AG09309 (cell line): ENCODE results near the gene TMEM164.

ENCODE experiments used
- DNase-seq: peaks from one replicate; pipeline ENCODE4 v3.0.0-alpha.2; 2010; ENCODE audit warnings: low read depth
- H3K4me3 ChIP-seq: 2 replicates; pipeline ENCODE4 v1.5.1; 2011; ENCODE audit warnings: mild to moderate bottlenecking, low read depth, low read length, moderate library complexity; ENCODE audit not compliant: control insufficient read depth
- CTCF ChIP-seq: IDR thresholded peaks from 2 replicates; pipeline ENCODE4 v1.5.1; 2011; ENCODE audit warnings: mild to moderate bottlenecking, low read depth, low read length, inconsistent platforms; ENCODE audit not compliant: insufficient read depth, control insufficient read depth; ENCODE audit errors: missing control alignments

TMEM164 gene

GRCh38 chrX:110173192-110174175, 170.6 kb downstream of the TMEM164 start:
- no peak overlapping the region for H3K4me3 ChIP-seq
- no peak for DNase-seq

GRCh38 chrX:110175146-110175545, 172.2 kb downstream of the TMEM164 start:
- no peak for DNase-seq
- H3K4me3 ChIP-seq: no peak overlapping the region
- TF ChIP-seq CTCF: no peak

More at GRCh38 chrX:110173192-110174175, 170.6 kb downstream of the TMEM164 start:
- TF ChIP-seq CTCF: no peak

- no peak overlapping the region for H3K4me3 ChIP-seq
- TF ChIP-seq CTCF: no peak
- DNase-seq: no peak
Observed at GRCh38 chrX:110175696-110176095, 172.8 kb downstream of the TMEM164 start.

- TF ChIP-seq CTCF: no peak
- H3K4me3 ChIP-seq: no peak overlapping the region
- no peak for DNase-seq
Observed at GRCh38 chrX:110178179-110178865, 175.4 kb downstream of the TMEM164 start.

- DNase-seq: peak; percentile 38
- H3K4me3 ChIP-seq: no peak overlapping the region
- no peak for TF ChIP-seq CTCF
Observed at GRCh38 chrX:110180176-110180927, 177.4 kb downstream of the TMEM164 start.

GRCh38 chrX:110180928-110181310, 178.0 kb downstream of the TMEM164 start:
- TF ChIP-seq CTCF: no peak
- no peak overlapping the region for H3K4me3 ChIP-seq
- peak; percentile 48 for DNase-seq
